Upper lobe of left lung (tissue), 4 donors: ENCODE measurements around the gene HERC3.

ENCODE experiments used
- CTCF ChIP-seq, 6 experiments: fragments of 450-650 bp in 4 of 6; fragments of 200-600 bp in 2 of 6; sonication (generic) in 2 of 6; IDR thresholded peaks; one replicate each; pipeline ENCODE4 v1.5.1; 2016 to 2019; ENCODE audit warnings: antibody characterized with exemption in 6 of 6
- EP300 ChIP-seq, 4 donors: sonication (generic); formaldehyde crosslinking; IDR thresholded peaks; one replicate each; pipeline ENCODE4 v1.5.1; 2017; ENCODE audit warnings: antibody characterized with exemption in 4 of 4, control low read depth in 2 of 4
- POLR2A ChIP-seq, 4 donors: fragments of 450-650 bp; IDR thresholded peaks; one replicate each; pipeline ENCODE4 v1.5.1; 2016 to 2017; ENCODE audit warnings: antibody characterized with exemption in 4 of 4, mild to moderate bottlenecking in 2 of 4
- POLR2AphosphoS5 ChIP-seq, 2 donors: sonication (generic); formaldehyde crosslinking; IDR thresholded peaks; one replicate each; pipeline ENCODE4 v1.5.1; 2017; ENCODE audit warnings: antibody characterized with exemption in 2 of 2

- TF ChIP-seq POLR2A (IDR thresholded peaks at IDR 0.05) (no peak), POLR2AphosphoS5 (IDR thresholded peaks at IDR 0.05) (no peak), CTCF (IDR thresholded peaks at IDR 0.05) (no peak), EP300 (IDR thresholded peaks at IDR 0.05) (no peak)
Measured at GRCh38 chr4:88750369-88750768, 158.1 kb downstream of the HERC3 start.
